Frontal cortex (tissue), 4 donors: ENCODE measurements around the gene ISG20. TPM values are rescaled to one million over a fixed set of nuclear protein-coding genes. Genes with fewer than 3 reads are reported as not detected.

Experiments
- DNase-seq, 2 donors: peaks; one replicate each; pipeline ENCODE4 v3.0.0; 2012; ENCODE audit warnings: low spot score in 2 of 2
- FAIRE-seq: peaks from 2 replicates; lab custom pipeline; 2012; peaks lifted over from hg19 to GRCh38; lab: Jason Lieb, UNC
- total RNA-seq: library from RNA; depleted of rRNA; stranded (reverse); fragments of >200 nt; gene quantifications from one replicate; pipeline ENCODE4 v1.2.3, GENCODE V29; 2014
- donor health status: control.
- donor health status: control.
- donor health status: control.

The ISG20 gene
- total RNA-seq, 1 donor from 2014 or later = not detected

DNA sequence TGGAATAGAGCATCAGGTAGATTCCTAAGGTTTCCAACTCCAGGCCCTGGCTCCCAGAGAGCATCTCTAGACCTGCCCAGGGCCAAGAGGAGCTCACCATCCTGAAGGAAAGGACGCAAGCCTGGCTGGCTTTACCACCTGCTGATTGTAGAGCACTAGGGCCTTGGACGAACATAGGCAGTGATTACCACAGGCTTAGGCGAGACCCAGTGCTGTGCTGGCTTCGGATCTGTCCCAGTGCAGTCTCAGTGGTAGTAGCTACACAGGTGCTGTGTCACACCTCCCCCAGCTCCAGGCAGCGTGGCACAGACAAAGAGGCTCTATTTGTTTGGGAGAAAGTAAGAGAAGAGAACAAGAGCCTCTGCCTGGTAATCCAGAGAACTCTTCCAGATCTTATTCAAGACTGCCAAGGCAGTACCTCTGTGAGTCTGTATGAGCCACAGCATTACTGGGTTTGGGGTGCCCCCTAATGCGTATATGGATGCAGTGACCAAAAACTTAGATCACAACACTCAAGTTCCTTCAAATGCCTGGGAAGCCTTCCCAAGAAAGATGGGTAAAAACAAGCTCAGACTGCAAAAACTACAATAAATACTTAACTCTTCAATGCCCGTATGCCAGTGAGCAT lies 25.4 kb downstream of the ISG20 start:
- no peak for FAIRE-seq
- no peak for DNase-seq

DNA sequence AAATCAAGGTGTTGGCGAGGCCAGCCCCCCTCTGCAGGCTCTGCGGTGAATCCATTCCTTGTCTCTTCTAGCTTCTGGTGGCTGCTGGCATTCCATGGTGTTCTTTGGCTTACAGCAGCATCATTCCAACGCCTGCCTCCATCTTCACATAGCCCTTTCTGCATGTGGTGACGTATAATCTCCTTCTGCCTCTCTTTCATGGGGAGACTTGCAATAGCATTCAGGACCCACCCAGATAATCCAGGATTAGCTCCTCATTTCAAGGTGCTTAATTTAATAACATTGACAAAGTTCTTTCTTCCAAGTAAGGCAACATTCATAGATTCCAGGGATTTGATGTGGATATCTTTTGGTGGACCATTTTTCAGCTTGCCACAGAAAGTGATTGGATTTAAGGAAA lies 35.8 kb downstream of the ISG20 start:
- no peak for FAIRE-seq
- no peak for DNase-seq

DNA sequence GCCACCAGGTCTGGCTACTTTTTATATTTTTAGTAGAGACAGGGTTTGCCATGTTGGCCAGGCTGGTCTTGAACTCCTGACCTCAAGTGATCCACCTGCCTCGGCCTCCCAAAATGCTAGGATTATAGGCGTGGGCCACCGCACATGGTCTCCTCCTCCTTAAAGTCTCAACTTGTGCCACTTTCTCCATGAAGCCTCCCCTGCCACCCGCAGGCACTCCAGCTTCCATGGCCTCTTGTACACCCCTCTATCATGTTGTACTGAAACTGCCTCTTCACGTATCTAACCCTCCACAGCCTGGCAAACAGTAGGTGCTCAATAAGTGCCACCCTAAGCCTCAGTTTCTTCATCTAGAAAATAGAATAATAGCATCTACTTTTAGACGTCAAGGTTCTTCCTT lies 39.9 kb downstream of the ISG20 start:
- FAIRE-seq (no peak), DNase-seq (no peak)

- FAIRE-seq (no peak), DNase-seq (no peak)
Measured at GRCh38 chr15:88680241-88681001, 41.6 kb downstream of the ISG20 start.

DNA sequence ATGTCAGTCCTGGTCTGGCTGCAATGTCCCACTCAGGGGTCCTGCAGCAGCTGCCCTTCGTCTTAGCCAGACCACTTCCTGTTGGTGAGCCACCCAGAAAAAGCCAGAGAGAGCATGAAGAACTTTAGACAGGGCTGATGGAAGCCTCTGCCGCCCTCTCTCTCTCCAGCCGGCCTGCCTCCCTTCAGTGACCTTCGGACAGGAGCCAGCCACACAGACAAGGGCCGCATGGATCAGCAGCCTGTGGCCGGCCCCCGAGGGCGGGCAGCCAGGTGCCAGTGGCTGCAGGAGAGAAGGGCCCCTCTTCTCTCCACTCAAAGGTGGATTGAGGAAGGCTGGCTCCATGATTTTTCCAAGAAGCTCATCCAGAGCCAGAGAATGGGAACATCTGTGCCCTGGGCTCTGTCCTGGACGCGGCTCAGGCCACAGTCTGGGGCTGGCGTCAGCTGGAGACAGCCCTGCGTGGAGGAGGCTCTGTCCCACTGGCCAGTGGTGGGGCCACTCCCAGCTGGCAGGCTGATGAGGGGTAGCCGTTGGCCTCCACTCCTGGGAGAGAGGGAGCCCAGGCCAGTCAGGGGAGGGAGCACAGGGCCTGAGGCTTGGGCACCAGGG lies 42.9 kb downstream of the ISG20 start:
- FAIRE-seq (no peak), DNase-seq (peak; percentile 39 to 42)

- FAIRE-seq (no peak), DNase-seq (no peak)
Measured at GRCh38 chr15:88684345-88684744, 45.5 kb downstream of the ISG20 start.

DNA sequence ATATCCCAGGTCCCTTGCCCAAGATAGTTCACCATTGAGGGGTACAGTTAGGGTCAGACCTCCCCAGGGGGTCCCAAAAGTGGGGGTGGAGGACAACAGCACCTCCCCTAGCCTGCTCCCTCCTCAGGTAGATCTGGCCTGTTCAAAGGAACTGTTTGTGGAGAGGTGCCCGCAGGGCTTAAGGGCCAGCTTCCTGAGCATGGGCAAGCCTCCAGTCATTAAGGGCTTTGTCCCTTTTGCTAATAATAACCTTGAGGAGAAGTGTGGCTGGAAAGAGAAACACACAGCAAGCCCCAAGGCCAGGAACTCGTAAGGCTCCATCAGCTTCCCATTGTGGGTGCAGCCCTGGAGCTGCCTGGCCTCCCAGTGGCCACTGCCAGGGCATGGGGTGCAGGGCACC lies 47.4 kb downstream of the ISG20 start:
- DNase-seq = no peak
- FAIRE-seq = no peak

DNA sequence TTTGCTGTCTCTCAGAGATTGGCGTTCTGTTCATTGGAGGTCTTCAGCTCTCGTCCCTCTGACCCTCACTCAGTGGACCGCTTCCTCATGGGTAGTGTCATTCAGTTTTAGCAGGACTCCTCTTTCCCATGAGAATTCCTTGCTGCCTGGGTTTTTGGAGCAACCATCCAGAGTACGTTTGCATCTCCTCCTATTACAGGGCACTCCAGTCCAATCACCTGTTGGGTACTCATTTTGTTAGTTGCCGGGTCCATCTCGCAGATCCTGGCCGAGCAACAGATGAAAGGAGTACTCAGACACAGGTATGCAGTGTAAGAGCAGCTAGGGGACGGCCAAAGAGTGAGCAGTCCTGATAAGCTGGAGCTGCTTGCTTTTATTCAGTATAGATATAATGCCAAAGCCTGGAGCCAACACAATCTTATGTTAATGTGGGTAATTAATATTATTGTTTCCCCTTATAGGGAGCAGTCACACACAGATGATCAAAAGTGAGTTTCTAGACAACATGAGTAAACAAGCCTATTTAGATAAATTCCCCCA lies 49.6 kb downstream of the ISG20 start:
- FAIRE-seq (no peak), DNase-seq (no peak)

DNA sequence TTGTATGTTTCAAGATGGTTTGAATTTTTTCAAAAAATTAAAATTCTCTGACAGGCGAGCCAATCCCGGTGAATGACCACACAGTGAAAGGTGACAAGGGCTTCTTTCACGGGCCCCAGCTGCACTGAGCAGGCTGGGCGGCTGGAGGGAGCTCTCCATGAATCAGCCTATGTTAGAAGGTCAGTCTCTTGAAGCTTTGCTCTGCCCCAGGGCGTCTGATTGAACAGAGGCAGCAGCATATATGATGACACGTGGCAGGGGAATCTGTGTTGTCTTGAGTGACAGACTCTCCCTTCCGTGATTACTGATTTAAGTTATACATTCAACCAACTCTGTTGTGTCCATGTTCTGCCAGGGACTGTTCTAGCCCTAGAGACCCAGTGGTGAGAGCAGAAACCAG lies 51.5 kb downstream of the ISG20 start:
- no peak for FAIRE-seq
- DNase-seq = peak in 1 of 2 donors; percentile 37

DNA sequence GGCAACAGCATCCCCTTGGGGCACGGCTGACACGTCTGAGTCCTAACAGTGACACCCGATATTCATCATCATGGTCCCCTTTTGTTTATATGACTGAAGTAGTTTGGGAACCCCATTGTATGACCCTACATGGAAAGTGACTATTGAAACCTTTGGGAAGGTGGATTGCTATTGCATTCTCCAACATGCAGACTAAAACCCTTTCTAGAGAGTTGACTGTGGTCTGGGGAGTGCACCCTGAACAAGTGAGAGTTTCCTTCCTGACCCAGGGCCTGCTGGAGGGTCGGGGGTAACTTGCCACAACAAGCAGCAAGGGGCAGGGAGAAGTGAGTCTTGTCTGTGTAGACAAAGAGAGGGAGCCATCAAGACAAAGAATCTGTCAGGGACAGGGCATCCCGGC lies 54.4 kb downstream of the ISG20 start:
- FAIRE-seq (no peak), DNase-seq (no peak)

DNA sequence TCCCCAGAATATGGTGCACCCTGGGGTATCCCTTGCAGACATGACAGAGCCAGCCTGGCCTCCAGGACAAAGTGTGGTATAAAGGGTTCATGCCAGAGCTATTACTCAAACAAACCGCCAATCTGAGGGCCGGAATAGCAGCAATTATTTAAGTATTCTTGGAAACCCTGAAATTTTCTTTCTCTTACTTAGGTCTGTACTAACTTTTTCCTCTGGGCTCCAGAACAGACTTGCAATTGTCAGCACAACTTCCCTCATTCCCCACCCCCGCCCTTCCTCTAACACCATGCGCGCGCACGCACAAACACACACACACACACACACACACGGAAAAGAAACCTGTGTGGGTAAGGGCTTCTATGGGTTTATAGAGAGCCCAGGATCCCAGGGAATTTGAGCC lies 56.3 kb downstream of the ISG20 start:
- DNase-seq = no peak
- FAIRE-seq = no peak

DNA sequence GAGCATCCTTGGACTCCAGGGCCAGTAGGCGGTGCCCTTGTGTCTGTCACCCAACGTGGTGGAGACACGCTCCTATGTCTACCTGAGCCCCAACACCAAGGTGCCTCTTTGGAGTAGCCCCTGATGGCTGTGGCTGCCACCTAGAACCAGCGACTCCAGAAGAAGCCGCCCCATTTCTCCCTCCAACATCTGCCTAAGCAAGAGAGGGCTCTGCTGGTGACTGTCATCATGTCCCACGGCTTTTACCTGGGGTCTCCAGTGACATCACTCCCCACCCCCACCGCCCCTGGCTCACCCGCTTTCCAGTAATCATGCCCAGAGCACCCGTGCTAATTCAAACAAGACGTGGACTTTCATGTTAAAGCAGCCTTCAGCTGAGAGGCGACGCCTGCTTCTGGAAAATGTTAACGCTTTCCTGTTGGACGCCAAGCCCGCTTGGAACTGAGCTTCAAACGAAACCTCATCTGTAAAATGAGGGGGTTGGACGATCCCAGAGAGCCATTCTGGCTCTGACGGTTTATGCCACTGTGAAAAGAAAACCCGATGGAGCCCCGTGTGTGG lies 57.0 kb downstream of the ISG20 start:
- DNase-seq = no peak
- no peak for FAIRE-seq

GRCh38 chr15:88696254-88696653 lies 57.4 kb downstream of the ISG20 start:
- DNase-seq (no peak), FAIRE-seq (no peak)

DNA sequence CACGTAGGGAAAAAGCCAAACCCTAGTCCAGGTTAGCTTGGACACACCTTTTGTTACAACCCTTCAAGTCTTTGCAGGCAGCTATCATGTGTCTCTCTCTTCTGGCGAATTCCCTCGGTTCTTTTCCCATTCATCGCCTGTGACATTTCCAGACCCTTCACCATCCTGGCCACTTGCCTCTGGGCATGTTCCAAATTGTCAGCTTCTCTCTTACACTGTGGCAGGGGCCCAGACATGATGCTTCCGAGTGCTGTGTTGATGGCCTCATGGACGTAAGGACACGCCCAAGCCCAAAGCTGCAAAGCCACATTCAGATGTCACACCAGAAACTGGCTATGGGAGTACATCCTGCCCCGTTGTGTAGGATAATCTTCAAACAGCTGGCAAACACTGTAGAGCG lies 58.5 kb downstream of the ISG20 start:
- FAIRE-seq = no peak

DNA sequence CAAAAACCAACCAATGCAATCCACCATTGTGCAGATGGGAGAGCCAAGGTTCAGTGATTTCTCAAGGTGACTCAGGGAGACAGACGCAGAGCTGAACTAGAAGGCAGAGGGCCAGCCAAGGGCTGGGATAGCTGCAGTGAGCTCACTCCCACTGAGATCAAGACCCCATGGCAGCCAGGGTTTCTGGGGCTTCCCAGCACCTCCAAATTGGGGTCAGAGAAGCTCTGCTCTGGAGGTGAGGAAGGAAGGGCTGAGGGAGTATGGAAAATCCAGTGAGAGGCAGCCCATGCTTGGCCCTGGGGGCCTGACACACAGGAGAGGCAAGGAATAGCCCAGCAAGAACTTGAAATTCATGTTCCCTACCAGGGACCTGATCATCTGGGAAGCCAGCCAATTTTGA lies 61.0 kb downstream of the ISG20 start:
- FAIRE-seq (no peak), DNase-seq (no peak)

More for the DNA sequence above, 58.5 kb downstream of the ISG20 start:
- DNase-seq = no peak

GRCh38 chr15:88700716-88701115 lies 61.9 kb downstream of the ISG20 start:
- DNase-seq = no peak
- FAIRE-seq = no peak

DNA sequence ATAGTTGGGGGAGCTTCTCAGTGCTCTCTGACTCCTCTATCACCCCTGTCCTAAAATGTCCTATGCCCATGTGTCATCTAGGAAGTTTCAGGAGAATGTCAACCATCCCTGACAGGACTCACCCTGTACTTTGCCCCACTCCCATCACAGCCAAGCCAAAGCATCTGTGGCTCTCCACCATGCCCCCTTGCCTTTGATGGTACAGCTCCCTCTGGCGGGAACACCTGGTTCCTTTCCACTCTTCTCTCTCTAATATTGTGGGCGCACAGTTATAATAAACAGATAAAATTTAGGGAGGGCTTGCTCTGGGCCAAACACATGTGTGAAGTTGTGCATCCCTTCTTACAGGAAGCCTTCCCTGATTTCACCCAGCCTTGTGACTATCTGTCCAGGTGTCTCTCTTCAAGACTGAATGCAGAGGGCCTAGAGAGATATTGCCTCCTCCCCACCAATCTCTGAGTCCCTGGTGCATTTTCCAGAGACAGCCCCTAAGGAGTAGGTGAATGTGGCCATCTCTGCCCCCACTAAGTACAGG lies 62.8 kb downstream of the ISG20 start:
- no peak for DNase-seq
- FAIRE-seq = no peak

DNA sequence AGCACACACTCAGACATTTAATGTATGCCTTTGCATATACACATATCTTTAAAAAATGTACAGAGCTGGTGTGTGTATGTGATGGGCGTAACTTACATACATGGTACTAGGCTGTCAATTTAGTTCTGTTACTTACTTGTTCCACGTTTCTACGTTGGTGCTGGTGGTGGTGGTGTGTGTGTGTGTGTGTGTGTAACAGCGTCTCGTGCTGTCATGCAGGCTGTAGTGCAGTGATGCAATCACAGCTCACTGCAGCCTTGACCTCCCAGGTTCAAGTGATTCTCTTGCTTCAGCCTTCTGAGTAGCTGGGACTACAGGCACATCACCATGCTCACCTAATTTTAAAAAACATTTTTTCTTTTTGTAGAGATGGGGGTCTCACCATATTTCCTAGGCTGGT lies 64.2 kb downstream of the ISG20 start:
- DNase-seq (no peak), FAIRE-seq (no peak)

DNA sequence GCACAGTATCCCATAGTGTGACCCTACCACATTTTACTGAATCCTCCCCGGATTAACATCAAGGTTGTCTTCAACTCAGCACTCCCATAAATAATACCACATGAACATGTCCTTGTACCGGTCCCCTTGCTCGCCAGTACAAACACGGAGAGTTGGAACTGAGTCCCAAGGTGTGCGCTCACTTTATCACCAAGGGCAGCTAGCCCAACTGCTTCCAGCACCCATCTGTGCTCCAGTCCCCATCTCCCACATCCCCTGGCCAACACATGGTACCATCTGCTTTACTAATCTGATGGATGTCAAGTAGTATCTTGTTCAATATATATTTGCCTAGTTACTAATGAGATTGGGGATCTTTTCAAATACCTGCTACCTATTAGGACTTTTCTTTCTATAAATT lies 64.7 kb downstream of the ISG20 start:
- no peak for DNase-seq
- no peak for FAIRE-seq
